Measurements from ENCODE around the gene BPIFB1.

DNA sequence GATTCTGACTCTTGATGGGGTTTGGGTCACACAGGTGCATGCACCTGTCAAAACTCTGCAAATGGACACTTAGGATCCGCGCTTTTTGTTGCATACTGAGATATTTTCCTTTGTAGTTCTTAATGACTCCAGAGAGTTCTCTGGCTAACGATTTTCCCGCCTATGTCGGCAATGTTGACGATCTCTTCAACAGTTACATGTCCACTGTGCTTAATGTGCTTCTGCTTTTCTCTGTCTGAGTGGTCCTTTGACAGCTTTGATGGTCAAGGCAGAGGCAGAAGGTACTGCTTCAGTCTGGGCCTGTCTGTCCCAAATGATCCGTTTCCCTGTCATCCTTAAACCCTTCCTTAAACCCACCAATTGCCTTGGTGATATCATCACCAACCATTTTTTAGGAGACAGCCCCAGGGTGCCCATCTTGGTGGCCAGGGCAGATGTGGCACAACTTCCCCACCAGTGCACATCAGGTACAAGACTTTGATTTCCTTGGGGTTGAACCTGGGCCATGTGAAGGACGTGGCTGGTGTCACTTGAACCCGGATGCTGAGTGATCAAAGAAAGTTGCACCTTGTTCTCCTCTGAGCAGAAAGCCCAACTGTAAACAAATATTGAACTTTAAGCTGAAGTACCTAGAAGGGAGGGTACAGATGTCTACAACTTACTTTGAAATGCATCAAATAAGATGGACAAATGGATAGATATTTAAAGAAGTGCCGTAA lies 10.7 kb upstream of the BPIFB1 start:
- no peak for TF ChIP-seq CTCF (IDR thresholded peaks at IDR 0.05)
- no peak for TF ChIP-seq EZH2 (IDR thresholded peaks at IDR 0.05)

Measured in neural progenitor cell (in vitro differentiated cells).